Fibroblast of skin of right biceps (primary cell): ENCODE data around the gene AZU1.
"Not testable (repeated sequence)": the region's sequence is repeated elsewhere in the genome, so short reads cannot be mapped to it uniquely, and the experiment has no call there.

Source experiments
- DNase-seq: peaks from one replicate; pipeline ENCODE4 v3.0.0-alpha.2; 2013

AZU1 gene

DNA sequence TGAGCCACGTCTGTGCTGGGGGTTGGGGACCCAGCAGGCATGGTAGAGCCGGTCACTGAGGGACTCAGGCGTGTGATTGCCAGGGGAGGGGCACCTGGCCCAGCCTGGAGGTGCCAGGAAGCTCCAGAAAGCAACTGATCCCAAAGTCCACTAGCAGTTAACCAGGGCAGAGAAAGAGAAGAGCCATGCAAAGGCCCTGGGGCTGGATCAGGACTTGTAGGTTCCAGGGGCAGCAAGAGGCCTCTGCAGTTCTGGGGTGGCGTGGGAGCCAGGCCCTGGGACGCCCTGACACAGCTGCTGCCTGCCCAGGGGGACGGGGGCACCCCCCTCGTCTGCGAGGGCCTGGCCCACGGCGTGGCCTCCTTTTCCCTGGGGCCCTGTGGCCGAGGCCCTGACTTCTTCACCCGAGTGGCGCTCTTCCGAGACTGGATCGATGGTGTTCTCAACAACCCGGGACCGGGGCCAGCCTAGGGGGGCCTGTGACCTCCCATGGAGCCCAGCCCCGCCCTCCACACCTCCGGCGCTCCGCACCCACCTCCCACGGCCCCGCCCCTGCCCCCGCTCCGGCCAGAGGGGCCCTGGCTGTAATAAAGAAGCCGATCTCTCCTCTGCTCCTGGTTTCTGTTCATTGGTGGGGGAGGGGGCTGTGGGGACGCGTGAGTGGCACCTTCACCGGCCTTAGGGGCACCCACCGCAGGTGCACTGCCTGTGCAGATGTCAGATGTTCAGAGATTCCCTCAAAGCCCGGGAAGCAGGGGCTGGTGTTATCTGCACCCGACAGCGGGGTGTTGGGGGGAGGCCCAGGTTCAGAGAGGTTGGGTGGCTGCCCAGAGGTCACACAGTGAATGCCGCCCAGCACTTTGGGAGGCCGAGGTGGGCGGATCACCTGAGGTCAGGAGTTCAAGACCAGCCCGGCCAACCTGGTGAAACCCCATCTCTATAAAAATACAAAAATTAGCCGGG lies 4.1 kb downstream of the AZU1 start:
- no peak for DNase-seq

DNA sequence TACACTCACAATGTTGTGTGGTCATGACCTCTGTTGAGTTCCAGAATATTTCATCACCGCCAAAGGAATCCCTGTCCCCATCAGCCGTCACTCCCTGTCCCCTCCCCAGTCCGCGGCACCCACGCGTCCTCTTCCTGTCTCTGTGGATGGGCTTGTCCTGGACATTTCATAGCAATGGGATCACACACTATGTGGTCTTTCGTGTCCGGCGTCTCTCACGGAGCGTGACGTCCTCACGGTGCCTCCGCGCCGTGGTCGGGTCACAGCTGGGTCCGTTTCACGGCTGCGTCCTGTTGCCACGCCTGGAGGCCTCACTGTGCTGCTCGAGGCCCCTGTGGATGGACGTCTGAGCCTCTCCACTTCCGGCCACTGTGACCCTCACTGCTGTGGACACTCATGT lies 6.6 kb downstream of the AZU1 start:
- no peak for DNase-seq

DNA sequence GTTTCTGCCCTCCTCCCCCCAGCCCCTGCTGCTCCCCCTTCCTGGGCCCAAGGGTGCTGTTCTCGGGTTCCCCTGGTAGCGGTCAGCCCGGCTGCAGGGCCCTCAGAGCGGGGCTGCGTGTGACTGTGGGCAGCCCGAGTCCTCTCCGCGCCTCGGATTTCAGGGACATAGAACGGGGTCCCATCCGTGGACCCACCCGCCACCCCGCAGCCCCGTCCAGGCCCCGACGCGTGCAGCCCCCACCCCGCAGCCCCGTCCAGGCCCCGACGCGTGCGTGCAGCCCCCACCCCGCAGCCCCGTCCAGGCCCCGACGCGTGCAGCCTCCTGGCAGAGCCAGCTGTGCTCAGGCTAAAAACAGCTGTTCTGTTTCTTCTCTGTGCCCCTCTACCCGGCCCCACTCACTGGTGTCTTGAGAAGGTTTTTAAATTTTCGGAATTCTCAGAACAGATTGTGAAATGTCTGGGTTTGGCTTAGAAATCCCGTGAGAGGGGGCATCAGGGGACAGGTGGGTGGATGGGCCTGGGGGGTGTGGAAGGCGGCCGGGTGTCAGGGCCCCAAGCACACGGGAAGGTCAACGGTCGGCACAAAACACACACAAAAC lies 7.7 kb downstream of the AZU1 start:
- no peak for DNase-seq

DNA sequence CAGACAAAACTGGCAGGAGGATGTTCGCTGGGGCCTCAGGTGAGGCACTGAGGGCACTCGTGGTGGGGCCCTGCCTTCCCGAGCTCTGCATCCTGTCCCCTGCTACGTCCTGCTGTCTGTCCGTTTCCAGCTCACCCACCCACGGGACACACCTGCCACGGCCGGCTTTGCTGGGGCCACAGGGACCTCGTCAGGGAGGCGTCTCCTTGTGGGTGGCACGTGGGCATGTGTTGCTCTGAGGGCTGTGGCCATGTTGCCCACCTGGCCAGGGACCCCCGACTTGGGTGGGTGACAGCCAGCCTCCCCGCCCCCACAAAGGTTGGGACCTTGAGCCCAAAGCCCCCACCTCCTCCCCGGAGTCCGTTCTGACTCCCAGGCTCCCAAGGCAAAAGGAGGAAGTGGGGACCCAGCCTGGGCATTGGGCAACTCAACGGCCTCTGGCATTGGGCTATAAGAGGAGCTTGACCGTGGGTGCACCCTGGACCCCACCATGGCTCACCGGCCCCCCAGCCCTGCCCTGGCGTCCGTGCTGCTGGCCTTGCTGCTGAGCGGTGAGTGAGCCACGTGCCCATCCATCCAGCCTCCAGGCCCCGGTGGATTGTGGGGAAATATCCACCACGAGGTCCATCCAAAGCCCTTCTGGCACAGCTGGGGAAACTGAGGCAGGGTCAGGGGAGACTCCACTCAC lies 13.0 kb downstream of the AZU1 start, which contains the start of gene PRTN3:
TSS of gene PRTN3 (plus strand) at position 481 of the 688 bp plus-strand sequence. CDS start at position 491, 10 bp downstream.
- DNase-seq, result no peak

DNA sequence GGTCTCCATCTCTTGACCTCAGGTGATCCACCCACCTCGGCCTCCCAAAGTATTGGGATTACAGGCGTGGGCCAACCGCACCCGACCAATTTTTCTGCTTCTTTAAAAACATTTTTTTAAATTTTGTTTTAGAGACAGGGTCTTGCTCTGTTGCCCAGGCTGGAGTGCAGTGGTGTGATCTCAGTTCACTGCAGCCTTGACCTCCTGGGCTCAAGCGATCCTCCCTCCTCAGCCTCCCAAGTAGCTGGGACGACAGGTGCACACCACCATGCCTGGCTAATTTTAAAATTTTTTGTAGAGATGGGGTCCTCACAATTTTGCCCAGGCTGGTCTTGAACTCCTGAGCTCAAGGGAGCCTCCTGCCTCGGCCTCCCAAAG lies 15.2 kb downstream of the AZU1 start:
- not testable (repeated sequence) for DNase-seq

DNA sequence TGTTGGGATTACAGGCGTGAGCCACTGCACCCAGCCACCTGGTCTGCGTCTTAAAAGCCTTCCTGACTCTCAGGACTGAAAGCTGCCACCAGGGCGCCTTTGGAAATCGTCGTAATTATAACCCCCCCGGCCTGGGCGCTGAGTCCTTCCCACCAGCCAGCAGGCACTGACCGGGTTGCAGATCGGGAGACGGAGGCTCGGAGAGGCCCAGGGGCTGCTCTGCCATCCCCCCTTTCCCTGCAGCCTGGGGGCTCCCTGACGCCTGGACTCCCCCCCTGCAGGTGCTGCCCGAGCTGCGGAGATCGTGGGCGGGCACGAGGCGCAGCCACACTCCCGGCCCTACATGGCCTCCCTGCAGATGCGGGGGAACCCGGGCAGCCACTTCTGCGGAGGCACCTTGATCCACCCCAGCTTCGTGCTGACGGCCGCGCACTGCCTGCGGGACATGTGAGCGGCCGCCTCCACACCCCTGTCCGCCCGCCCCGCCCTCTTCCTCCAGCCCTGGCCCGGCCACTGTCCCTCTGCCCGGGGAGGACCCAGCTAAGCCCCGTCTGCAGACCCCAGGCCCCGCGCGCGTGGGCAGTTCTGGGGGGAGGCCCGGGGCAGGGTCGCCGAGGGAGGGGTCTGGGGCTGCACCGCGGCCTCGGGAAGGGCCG lies 15.7 kb downstream of the AZU1 start:
- no peak for DNase-seq

DNA sequence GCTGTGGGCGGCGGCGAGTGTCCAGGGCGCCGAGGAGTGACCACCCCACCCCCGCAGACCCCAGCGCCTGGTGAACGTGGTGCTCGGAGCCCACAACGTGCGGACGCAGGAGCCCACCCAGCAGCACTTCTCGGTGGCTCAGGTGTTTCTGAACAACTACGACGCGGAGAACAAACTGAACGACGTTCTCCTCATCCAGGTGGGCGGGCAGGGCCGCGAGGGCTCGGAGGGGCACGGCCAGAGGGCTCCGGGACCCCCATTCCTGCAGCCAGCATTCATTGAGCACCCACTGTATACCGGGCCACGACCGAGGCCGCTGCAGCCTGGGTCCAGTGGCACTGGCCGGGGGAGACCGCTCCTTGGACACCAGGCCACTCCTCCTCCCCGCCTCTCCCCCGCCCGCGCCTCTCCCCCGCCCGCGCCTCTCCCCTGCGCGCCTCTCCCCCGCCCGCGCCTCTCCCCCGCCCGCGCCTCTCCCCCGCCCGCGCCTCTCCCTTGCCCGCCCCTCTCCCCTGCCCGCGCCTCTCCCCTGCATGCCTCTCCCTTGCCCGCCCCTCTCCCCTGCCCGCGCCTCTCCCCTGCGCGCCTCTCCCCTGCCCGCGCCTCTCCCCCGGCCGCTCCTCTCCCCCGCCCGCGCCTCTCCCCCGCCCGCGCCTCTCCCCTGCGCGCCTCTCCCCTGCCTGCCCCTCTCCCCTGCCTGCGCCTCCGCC lies 16.4 kb downstream of the AZU1 start:
- no peak for DNase-seq

DNA sequence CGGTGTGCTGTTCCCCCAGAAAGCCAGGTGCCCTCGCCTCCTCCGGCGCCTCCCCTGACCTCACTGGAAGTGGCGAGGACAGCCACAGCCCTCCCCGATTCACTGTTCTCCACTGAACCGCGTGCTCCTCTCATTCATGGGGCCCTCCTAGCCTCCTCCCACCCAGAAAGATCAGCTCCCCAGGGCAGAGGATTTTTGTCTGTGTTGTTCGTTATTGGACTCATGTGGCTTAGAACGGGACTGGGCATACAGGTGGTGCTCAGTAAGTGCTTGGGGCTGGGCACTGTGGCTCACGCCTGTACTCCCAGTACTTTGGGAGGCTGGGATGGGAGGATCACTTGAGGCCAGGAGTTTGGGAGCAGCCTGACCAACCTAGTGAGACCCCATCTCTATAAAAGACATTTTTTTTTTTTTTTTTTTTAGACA lies 16.9 kb downstream of the AZU1 start:
- DNase-seq, result no peak

DNA sequence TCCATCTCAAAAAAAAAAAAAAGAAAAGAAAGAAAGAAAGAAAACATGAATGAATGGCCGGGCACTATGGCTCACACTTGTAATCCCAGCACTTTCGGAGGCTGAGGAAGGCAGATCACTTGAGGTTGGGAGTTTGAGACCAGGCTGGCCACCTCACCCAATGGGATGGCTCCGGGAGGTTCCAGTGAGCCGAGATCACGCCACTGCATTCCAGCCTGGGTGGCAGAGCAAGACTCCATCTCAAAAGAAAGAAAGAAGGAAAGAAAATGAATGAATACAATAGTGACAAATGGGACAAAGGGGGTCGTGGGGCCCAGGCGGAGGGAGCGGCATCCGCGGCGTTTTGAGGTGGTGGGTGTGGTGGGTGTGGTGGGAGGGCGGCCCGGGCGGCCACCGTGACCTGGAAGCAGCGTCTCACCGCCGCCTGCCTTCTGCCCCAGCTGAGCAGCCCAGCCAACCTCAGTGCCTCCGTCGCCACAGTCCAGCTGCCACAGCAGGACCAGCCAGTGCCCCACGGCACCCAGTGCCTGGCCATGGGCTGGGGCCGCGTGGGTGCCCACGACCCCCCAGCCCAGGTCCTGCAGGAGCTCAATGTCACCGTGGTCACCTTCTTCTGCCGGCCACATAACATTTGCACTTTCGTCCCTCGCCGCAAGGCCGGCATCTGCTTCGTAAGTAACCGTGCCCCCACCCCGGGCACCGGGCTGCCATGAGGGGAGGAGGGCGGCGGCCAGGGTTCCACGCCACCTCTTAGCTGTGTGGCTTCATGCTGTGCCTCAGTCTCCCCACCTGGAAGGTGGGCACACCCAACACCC lies 18.3 kb downstream of the AZU1 start:
- DNase-seq, result no peak

DNA sequence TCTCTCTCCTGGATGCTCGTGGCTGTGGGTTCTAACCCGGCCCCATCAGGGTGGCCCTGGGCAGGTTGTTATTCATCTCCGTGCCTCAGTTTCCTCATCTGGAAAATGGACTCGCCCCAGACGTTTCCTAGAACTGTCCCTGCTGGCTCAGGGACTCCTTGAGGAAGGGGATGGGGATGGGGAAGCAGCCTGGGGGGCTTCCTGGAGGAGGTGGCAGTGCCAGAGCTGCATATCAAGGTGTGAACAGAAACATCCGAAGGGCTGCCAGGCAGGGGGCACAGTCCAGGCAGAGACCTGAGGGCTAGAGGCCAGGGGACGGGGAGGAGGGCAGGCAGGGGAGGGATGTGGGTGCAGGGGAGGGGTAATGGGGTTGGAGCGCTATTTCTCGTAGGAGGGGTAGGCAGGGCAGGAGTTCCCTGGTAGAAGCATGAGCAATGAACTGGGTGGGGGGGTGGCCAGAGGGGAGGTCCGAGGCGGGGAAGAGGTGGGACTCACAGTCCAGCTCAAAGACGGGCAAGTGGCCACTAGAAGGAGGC lies 20.8 kb downstream of the AZU1 start:
- DNase-seq, result no peak

DNA sequence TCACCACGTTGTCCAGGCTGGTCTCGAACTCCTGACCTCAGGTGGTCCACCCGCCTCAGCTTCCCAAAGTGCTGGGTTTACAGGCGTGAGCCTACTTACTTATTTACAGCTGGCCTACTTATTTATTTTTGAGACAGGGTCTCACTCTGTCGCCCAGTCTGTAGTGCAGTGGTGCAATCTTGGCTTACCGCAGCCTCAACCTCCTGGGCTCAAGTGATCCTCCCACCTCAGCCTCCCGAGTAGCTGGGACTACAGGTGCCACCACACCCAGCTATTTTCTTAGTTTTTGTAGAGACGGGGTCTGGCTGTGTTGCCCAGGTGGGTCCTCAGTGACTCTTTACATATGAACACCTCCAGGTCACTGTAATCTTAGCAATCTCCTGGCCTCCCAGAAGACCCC lies 21.6 kb downstream of the AZU1 start:
- DNase-seq, result not testable (repeated sequence)

DNA sequence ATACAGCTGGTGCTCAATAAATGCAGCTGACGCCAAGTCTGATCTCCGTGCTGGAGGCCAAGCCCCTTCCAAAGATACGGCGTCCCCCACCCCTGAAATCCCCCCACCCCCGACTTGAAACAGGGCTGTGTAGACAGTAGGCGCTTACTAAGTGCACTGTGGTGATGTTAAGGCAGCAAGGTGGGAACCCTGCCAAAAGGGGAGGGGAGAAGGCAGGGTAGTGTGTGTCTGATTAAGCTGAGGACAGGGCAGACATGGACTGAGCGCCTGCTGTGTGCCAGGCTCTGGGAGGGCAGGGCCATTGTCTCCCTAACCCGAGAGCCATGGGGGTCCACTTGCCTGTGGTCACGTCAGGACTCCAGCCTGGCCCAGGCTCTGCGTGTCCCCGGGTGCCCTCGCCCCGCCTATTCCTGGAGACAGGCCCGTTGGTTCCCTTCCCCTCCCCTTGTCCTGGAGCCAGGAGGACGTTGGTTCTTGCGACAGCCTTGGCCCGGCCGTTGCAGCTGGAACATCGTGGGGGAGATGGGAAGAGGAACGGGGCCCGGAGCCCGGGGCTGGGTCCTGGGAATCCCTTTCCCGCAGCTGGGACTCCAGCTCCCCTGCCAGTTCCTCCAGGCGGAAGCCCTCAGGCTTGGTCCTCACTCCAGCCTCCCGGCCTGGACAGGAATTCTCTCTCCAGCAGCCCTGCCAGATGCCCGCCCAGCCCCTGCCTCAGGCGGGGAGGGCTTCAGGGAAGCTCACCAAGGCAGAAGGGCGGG lies 22.8 kb downstream of the AZU1 start:
- DNase-seq, result peak; percentile 74

DNA sequence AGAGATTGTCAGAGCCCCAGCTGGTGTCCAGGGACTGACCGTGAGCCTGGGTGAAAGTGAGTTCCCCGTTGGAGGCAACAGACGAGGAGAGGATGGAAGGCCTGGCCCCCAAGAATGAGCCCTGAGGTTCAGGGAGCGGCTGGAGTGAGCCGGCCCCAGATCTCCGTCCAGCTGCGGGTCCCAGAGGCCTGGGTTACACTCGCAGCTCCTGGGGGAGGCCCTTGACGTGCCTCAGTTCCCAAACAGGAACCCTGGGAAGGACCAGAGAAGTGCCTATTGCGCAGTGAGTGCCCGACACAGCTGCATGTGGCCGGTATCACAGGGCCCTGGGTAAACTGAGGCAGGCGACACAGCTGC lies 23.3 kb downstream of the AZU1 start:
- DNase-seq, result no peak

DNA sequence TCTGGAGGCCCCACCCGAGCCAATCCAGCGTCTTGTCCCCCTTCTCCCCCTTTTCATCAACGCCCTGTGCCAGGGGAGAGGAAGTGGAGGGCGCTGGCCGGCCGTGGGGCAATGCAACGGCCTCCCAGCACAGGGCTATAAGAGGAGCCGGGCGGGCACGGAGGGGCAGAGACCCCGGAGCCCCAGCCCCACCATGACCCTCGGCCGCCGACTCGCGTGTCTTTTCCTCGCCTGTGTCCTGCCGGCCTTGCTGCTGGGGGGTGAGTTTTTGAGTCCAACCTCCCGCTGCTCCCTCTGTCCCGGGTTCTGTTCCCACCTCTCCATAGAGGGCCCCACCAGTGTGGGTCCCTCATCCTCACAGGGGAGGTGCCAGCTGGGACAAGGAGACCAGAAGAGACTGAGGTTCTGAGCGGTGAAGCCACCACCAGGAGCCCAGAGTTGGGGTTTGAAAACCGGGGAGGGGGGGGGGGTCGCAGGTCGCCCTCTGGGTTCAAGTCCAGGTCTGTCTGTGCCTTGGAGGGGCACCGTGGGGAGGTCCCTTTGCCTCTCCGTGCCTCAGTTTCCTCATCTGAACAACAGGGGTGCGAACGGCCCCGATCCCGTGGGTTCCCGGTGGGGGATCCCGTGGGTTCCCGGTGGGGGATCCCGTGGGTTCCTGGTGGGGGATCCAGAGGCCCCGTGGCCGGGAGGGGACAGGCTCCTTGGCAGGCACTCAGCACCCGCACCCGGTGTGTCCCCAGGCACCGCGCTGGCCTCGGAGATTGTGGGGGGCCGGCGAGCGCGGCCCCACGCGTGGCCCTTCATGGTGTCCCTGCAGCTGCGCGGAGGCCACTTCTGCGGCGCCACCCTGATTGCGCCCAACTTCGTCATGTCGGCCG lies 24.7 kb downstream of the AZU1 start, which contains the start of gene ELANE:
TSS of gene ELANE (plus strand) at position 168 of the 878 bp plus-strand sequence. CDS start at position 194, 26 bp downstream.
- DNase-seq, result no peak

DNA sequence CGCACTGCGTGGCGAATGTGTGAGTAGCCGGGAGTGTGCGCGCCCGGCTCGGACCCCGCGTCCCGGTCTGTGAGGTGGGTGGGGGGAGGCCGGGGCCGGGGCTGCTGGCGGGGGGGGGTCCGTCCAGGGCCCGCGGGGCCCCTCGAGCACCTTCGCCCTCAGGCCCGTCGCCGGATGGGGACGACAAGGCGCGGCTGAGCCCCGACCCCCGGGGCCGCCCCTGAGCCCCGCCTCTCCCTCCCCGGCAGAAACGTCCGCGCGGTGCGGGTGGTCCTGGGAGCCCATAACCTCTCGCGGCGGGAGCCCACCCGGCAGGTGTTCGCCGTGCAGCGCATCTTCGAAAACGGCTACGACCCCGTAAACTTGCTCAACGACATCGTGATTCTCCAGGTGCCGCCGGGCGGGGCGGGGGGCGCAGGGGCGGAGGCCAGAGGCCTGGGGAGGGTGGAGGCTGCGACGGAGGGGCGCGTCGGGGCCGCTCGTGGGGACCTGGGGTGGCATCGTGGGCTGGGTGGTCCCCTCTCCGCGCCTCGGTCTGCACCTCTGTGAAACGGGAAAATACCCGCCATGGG lies 25.5 kb downstream of the AZU1 start:
- no peak for DNase-seq

DNA sequence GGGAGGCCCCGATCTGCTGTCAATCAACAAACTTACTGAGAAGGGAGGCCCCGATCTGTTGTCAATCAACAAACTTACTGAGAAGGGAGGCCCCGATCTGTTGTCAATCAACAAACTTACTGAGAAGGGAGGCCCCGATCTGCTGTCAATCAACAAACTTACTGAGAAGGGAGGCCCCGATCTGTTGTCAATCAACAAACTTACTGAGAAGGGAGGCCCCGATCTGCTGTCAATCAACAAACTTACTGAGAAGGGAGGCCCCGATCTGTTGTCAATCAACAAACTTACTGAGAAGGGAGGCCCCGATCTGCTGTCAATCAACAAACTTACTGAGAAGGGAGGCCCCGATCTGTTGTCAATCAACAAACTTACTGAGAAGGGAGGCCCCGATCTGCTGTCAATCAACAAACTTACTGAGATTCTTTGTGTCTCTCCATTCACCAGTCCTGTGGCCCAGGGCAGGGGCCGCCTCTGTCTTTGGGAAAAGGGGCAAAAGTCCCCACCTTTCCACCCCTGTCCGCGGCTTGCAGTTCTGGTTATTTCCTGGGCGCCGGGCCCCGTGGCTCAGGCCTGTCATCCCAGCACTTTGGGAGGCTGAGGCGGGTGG lies 26.1 kb downstream of the AZU1 start:
- not testable (repeated sequence) for DNase-seq

DNA sequence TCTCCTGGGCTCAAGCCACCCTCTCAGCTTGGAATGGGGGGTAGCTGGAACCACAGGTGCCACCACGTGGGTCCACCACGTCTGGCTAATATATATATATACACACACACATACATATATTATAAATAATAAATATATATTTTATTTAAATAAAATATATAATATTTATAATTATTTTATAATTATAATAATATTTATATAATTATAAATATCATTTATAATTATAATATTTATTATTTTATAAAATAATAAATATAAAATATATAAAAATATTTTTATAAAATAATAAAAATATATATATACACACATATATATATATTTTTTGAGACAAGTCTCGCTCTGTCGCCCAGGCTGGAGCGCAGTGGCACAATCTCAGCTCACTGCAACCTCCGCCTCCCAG lies 26.9 kb downstream of the AZU1 start:
- no peak for DNase-seq

DNA sequence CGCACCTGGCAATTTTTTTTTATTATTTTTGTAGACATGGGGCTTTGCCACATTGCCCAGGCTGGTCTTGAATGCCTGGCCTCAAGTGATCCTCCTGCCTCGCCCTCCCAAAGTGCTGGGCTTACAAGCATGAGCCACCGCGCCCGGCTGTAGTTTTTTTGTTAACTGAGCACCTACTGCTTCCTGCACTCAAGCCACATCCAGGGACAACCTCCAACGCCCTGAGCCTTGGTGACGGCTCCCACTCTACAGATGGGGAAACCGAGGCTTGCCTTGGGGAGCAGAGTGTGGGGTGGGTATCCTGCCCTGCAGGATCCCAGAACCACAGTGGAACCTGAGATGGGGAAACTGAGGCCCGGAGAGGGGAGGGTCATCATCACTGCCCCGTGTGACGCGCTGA lies 27.5 kb downstream of the AZU1 start:
- DNase-seq, result no peak
